Ishikawa (cell line): Measurements from ENCODE around the gene EIF3B.

Source experiments
- CEBPB ChIP-seq: IDR thresholded peaks from 2 replicates; pipeline ENCODE4 v1.6.1; 2012
- CREB1 ChIP-seq: IDR thresholded peaks from 2 replicates; pipeline ENCODE4 v1.6.1; 2012; ENCODE audit warnings: low read depth
- EGR1 ChIP-seq: IDR thresholded peaks from 2 replicates; pipeline ENCODE4 v1.6.1; 2012
- EP300 ChIP-seq: IDR thresholded peaks from 2 replicates; pipeline ENCODE4 v1.6.1; 2012; ENCODE audit warnings: borderline replicate concordance
- FOXM1 ChIP-seq: IDR thresholded peaks from 2 replicates; pipeline ENCODE4 v1.6.1; 2012; ENCODE audit warnings: low read depth, borderline replicate concordance
- MAX ChIP-seq: IDR thresholded peaks from 2 replicates; pipeline ENCODE4 v1.6.1; 2012
- NFIC ChIP-seq: IDR thresholded peaks from 2 replicates; pipeline ENCODE4 v1.6.1; 2012
- RAD21 ChIP-seq: IDR thresholded peaks from 2 replicates; pipeline ENCODE4 v1.6.1; 2012; ENCODE audit warnings: low read depth
- REST ChIP-seq: IDR thresholded peaks from 2 replicates; pipeline ENCODE4 v1.6.1; 2012; ENCODE audit warnings: low read depth, mild to moderate bottlenecking
- TAF1 ChIP-seq: IDR thresholded peaks from 2 replicates; pipeline ENCODE4 v1.6.1; 2012; ENCODE audit warnings: low read depth, mild to moderate bottlenecking
- TCF12 ChIP-seq: IDR thresholded peaks from 2 replicates; pipeline ENCODE4 v1.6.1; 2012; ENCODE audit warnings: low read depth
- TEAD4 ChIP-seq: IDR thresholded peaks from 2 replicates; pipeline ENCODE4 v1.6.1; 2012
- USF1 ChIP-seq: IDR thresholded peaks from 2 replicates; pipeline ENCODE4 v1.6.1; 2012
- YY1 ChIP-seq: IDR thresholded peaks from 2 replicates; pipeline ENCODE4 v1.6.1; 2012; ENCODE audit warnings: low read depth
- ZBTB7A ChIP-seq: IDR thresholded peaks from 2 replicates; pipeline ENCODE4 v1.6.1; 2012; ENCODE audit warnings: low read depth

Gene EIF3B

GRCh38 chr7:2331707-2332106, 22.9 kb upstream of the EIF3B start:
- TF ChIP-seq EGR1 (no peak), TEAD4 (no peak), CREB1 (no peak), TAF1 (no peak), EP300 (no peak), MAX (no peak), YY1 (no peak), NFIC (no peak), TCF12 (no peak), REST (no peak), ZBTB7A (no peak), RAD21 (no peak), USF1 (no peak), FOXM1 (no peak)

- TF ChIP-seq USF1 (no peak), EGR1 (no peak), CREB1 (no peak), CEBPB (no peak), ZBTB7A (no peak), MAX (no peak), TCF12 (no peak), EP300 (no peak), TAF1 (no peak), TEAD4 (no peak), REST (no peak), NFIC (no peak), FOXM1 (no peak), YY1 (no peak), RAD21 (no peak)
Observed at GRCh38 chr7:2336626-2337299, 17.9 kb upstream of the EIF3B start.

GRCh38 chr7:2350055-2350454, 4.6 kb upstream of the EIF3B start:
- TF ChIP-seq EP300 (no peak), NFIC (no peak), CEBPB (no peak), RAD21 (no peak), REST (no peak), TCF12 (no peak), CREB1 (no peak), EGR1 (no peak), YY1 (no peak), MAX (no peak)

GRCh38 chr7:2350861-2351260, 3.8 kb upstream of the EIF3B start:
- TF ChIP-seq ZBTB7A = no peak
- TF ChIP-seq EGR1 = no peak
- no peak for TF ChIP-seq TEAD4
- TF ChIP-seq NFIC = no peak
- no peak for TF ChIP-seq TCF12
- TF ChIP-seq YY1 = no peak
- no peak for TF ChIP-seq USF1
- TF ChIP-seq TAF1 = no peak
- no peak for TF ChIP-seq CREB1
